ENCODE measurements around the gene SLC5A9. TPM values are rescaled to one million over a fixed set of nuclear protein-coding genes. Genes with fewer than 3 reads are reported as not detected.

The SLC5A9 gene
- total and polyA plus RNA-seq, 10 of the 15 experiments (the other 5 are each of a cell fraction or from before 2014, with no cell fraction given) = 0.03 TPM; not detected in 9

DNA sequence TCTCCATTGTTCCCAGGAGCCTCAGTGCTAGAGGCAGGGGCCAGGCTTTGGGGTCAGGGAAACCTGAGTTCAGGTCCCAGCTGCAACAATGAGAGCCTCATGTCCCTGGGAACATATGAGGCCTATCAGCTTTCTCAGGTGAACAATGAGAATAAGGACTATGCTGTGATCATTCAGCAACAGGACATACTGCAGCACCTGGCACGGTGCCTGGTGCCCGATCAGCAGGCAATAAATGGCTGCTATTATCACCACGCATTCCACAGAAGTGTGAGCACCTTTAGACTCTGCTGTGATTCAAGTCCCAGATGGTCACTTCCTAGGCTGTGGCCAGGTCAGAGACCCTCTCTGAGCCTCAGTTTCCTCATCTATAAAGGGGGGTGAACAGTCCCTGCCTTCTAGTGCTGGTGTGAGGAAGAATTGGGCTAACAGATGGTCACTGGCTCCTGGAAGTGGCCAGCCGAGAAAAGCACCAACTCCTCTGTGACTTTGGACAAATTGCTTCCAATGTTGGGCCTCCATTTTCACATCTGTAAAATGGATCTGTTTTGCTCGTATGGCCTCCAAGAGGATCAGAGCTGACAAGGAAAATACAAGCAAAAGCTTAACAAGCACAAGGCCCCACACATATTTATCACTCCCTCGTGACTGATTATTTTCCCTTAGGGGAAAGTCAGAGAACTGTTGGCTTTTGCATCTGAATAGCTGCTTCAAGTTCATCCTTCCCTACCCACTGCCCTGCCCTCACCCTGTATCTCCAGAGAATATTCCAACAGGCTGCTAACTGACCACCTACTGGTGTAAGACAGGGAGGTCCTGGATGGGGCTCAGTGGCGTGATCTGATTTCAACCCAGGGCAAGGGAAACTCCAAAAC, 1.1 kb downstream of the SLC5A9 start (continued):
- TF ChIP-seq, protein P1, sequence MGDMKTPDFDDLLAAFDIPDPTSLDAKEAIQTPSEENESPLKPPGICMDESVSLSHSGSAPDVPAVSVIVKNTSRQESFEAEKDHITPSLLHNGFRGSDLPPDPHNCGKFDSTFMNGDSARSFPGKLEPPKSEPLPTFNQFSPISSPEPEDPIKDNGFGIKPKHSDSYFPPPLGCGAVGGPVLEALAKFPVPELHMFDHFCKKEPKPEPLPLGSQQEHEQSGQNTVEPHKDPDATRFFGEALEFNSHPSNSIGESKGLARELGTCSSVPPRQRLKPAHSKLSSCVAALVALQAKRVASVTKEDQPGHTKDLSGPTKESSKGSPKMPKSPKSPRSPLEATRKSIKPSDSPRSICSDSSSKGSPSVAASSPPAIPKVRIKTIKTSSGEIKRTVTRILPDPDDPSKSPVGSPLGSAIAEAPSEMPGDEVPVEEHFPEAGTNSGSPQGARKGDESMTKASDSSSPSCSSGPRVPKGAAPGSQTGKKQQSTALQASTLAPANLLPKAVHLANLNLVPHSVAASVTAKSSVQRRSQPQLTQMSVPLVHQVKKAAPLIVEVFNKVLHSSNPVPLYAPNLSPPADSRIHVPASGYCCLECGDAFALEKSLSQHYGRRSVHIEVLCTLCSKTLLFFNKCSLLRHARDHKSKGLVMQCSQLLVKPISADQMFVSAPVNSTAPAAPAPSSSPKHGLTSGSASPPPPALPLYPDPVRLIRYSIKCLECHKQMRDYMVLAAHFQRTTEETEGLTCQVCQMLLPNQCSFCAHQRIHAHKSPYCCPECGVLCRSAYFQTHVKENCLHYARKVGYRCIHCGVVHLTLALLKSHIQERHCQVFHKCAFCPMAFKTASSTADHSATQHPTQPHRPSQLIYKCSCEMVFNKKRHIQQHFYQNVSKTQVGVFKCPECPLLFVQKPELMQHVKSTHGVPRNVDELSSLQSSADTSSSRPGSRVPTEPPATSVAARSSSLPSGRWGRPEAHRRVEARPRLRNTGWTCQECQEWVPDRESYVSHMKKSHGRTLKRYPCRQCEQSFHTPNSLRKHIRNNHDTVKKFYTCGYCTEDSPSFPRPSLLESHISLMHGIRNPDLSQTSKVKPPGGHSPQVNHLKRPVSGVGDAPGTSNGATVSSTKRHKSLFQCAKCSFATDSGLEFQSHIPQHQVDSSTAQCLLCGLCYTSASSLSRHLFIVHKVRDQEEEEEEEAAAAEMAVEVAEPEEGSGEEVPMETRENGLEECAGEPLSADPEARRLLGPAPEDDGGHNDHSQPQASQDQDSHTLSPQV (IDR thresholded peaks at IDR 0.05) = no peak
- no peak for TF ChIP-seq YY1 (IDR thresholded peaks at IDR 0.05; ENCODE audit: low read depth, low read length)
- TF ChIP-seq ZBED1 (IDR thresholded peaks at IDR 0.05; ENCODE audit: borderline replicate concordance) = no peak
- no peak for TF ChIP-seq NFXL1 (IDR thresholded peaks at IDR 0.05; ENCODE audit: borderline replicate concordance)
- no peak for TF ChIP-seq ZZZ3 (IDR thresholded peaks at IDR 0.05; ENCODE audit: control insufficient read depth, insufficient read length, low read depth)
- no peak for TF ChIP-seq EED (IDR thresholded peaks at IDR 0.05; ENCODE audit: low read depth)
- TF ChIP-seq, protein P2, sequence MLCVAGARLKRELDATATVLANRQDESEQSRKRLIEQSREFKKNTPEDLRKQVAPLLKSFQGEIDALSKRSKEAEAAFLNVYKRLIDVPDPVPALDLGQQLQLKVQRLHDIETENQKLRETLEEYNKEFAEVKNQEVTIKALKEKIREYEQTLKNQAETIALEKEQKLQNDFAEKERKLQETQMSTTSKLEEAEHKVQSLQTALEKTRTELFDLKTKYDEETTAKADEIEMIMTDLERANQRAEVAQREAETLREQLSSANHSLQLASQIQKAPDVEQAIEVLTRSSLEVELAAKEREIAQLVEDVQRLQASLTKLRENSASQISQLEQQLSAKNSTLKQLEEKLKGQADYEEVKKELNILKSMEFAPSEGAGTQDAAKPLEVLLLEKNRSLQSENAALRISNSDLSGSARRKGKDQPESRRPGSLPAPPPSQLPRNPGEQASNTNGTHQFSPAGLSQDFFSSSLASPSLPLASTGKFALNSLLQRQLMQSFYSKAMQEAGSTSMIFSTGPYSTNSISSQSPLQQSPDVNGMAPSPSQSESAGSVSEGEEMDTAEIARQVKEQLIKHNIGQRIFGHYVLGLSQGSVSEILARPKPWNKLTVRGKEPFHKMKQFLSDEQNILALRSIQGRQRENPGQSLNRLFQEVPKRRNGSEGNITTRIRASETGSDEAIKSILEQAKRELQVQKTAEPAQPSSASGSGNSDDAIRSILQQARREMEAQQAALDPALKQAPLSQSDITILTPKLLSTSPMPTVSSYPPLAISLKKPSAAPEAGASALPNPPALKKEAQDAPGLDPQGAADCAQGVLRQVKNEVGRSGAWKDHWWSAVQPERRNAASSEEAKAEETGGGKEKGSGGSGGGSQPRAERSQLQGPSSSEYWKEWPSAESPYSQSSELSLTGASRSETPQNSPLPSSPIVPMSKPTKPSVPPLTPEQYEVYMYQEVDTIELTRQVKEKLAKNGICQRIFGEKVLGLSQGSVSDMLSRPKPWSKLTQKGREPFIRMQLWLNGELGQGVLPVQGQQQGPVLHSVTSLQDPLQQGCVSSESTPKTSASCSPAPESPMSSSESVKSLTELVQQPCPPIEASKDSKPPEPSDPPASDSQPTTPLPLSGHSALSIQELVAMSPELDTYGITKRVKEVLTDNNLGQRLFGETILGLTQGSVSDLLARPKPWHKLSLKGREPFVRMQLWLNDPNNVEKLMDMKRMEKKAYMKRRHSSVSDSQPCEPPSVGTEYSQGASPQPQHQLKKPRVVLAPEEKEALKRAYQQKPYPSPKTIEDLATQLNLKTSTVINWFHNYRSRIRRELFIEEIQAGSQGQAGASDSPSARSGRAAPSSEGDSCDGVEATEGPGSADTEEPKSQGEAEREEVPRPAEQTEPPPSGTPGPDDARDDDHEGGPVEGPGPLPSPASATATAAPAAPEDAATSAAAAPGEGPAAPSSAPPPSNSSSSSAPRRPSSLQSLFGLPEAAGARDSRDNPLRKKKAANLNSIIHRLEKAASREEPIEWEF (IDR thresholded peaks at IDR 0.05; ENCODE audit: insufficient replicate concordance, low read depth, low read length) = no peak
- no peak for TF ChIP-seq SMC3 (IDR thresholded peaks at IDR 0.05; ENCODE audit: borderline replicate concordance, low read length)
- no peak for TF ChIP-seq CHD2 (IDR thresholded peaks at IDR 0.05; ENCODE audit: borderline replicate concordance, low read depth, low read length)
- no peak for TF ChIP-seq MTA3 (IDR thresholded peaks at IDR 0.05; ENCODE audit: borderline replicate concordance, low read length)
